IPS-18c (cell line): ENCODE data around the gene UBE2O.

ENCODE experiments used
- H3K4me3 ChIP-seq: 2 replicates; pipeline ENCODE4 v1.7.0; 2013; ENCODE audit warnings: low read depth, mild to moderate bottlenecking, low read length, moderate library complexity; ENCODE audit not compliant: insufficient read depth
- H3K9me3 ChIP-seq: one replicate; pipeline ENCODE4 v1.6.1; 2013; ENCODE audit warnings: mild to moderate bottlenecking, low read length, moderate library complexity; ENCODE audit not compliant: control insufficient read depth, insufficient read depth

UBE2O gene

GRCh38 chr17:76432712-76433336, 20.1 kb downstream of the UBE2O start:
- no peaks in the 10 kb centered on the region for H3K9me3 ChIP-seq
- no peak overlapping the region for H3K4me3 ChIP-seq

GRCh38 chr17:76432004-76432403, 20.9 kb downstream of the UBE2O start:
- no peak overlapping the region for H3K4me3 ChIP-seq

GRCh38 chr17:76431509-76431908, 21.4 kb downstream of the UBE2O start:
- Histone ChIP-seq H3K4me3 (no peak overlapping the region), H3K9me3 (no peaks in the 10 kb centered on the region)

More at GRCh38 chr17:76432004-76432403, 20.9 kb downstream of the UBE2O start:
- no peaks in the 10 kb centered on the region for H3K9me3 ChIP-seq

- Histone ChIP-seq H3K9me3 (no peaks in the 10 kb centered on the region), H3K4me3 (no peak overlapping the region)
Observed at GRCh38 chr17:76428511-76428910, 24.4 kb downstream of the UBE2O start.

- Histone ChIP-seq H3K9me3 (no peaks in the 10 kb centered on the region), H3K4me3 (no peak overlapping the region)
Observed at GRCh38 chr17:76427501-76428231, 25.3 kb downstream of the UBE2O start.

- Histone ChIP-seq H3K9me3 (no peaks in the 10 kb centered on the region), H3K4me3 (no peak overlapping the region)
Observed at GRCh38 chr17:76426853-76427252, 26.1 kb downstream of the UBE2O start.

GRCh38 chr17:76422860-76423259, 30.1 kb downstream of the UBE2O start:
- Histone ChIP-seq H3K4me3 (no peak overlapping the region), H3K9me3 (no peaks in the 10 kb centered on the region)

GRCh38 chr17:76422406-76422805, 30.5 kb downstream of the UBE2O start:
- Histone ChIP-seq H3K4me3 (no peak overlapping the region), H3K9me3 (no peaks in the 10 kb centered on the region)

- Histone ChIP-seq H3K4me3 (no peak overlapping the region), H3K9me3 (no peaks in the 10 kb centered on the region)
Observed at GRCh38 chr17:76421044-76421407, 31.9 kb downstream of the UBE2O start.

- Histone ChIP-seq H3K9me3 (no peaks in the 10 kb centered on the region), H3K4me3 (no peak overlapping the region)
Observed at GRCh38 chr17:76420356-76421043, 32.5 kb downstream of the UBE2O start.

- Histone ChIP-seq H3K9me3 (no peaks in the 10 kb centered on the region), H3K4me3 (no peak overlapping the region)
Observed at GRCh38 chr17:76419576-76420260, 33.2 kb downstream of the UBE2O start.

- H3K4me3 ChIP-seq = no peak overlapping the region
- H3K9me3 ChIP-seq = no peaks in the 10 kb centered on the region
Observed at GRCh38 chr17:76417499-76418143, 35.3 kb downstream of the UBE2O start.

- no peak overlapping the region for H3K4me3 ChIP-seq
Observed at GRCh38 chr17:76416899-76417298, 36.1 kb downstream of the UBE2O start.

GRCh38 chr17:76416457-76416856, 36.5 kb downstream of the UBE2O start:
- Histone ChIP-seq H3K4me3 (no peak overlapping the region), H3K9me3 (peaks cover 2% of the 10 kb centered on the region)

More at GRCh38 chr17:76416899-76417298, 36.1 kb downstream of the UBE2O start:
- peaks cover 2% of the 10 kb centered on the region for H3K9me3 ChIP-seq

GRCh38 chr17:76415786-76416185, 37.2 kb downstream of the UBE2O start:
- no peak overlapping the region for H3K4me3 ChIP-seq
- peaks cover 2% of the 10 kb centered on the region for H3K9me3 ChIP-seq

- Histone ChIP-seq H3K4me3 (no peak overlapping the region), H3K9me3 (peaks cover 2% of the 10 kb centered on the region)
Observed at GRCh38 chr17:76414334-76415295, 38.3 kb downstream of the UBE2O start.
